Measurements from ENCODE around the gene SHC3. TPM values are rescaled to one million over a fixed set of nuclear protein-coding genes. Genes with fewer than 3 reads are reported as not detected.
A peak's percentile ranks its signal among the peaks of the same experiment; 100 is the strongest.

Gene SHC3
- total RNA-seq, 1 experiment from 2014 or later, result 0.27 TPM

GRCh38 chr9:88957526-88957925, 221.1 kb downstream of the SHC3 start:
- Histone ChIP-seq H3K27ac (ENCODE audit: low read depth, low read length) (no peak overlapping the region), H3K9me3 (ENCODE audit: control insufficient read depth in 1 of 2, insufficient read depth in 1 of 2, low read depth in 1 of 2, low read length in 2 of 2) (no peaks in the 10 kb centered on the region), H4K20me1 (ENCODE audit: insufficient read depth) (no peaks in the 10 kb centered on the region), H3K4me2 (ENCODE audit: low read length) (no peak overlapping the region), H3K79me2 (ENCODE audit: insufficient read depth, low read length) (no peaks in the 10 kb centered on the region), H3K4me1 (ENCODE audit: control insufficient read depth in 1 of 2, insufficient read depth in 2 of 2, low read length in 2 of 2) (peaks cover 4 to 5% of the 10 kb centered on the region in 2 experiments; a peak in 2 of 4 replicates), H3K27me3 (ENCODE audit: insufficient read depth, low read length) (peaks cover 40% of the 10 kb centered on the region), H3K4me3 (replicated peaks in 1 of 2; ENCODE audit: low read depth in 1 of 2, low read length in 2 of 2) (no peak overlapping the region), H3K36me3 (ENCODE audit: control insufficient read depth in 1 of 2, insufficient read depth in 2 of 2, low read length in 2 of 2) (no peaks in the 10 kb centered on the region), H3K9ac (ENCODE audit: low read length) (no peak overlapping the region), H3K9me2 (ENCODE audit: insufficient read depth) (no peaks in the 10 kb centered on the region), H2AFZ (ENCODE audit: low read depth, low read length, poor library complexity, severe bottlenecking) (no peak overlapping the region)
- ChIA-PET RAD21 (ENCODE audit: low non-redundant PET in 1 of 2, low total read pairs in 2 of 2, uncharacterized antibody in 2 of 2, unreplicated experiment in 2 of 2) (no interaction called here), POLR2A (no interaction called here), CTCF (no interaction called here)
- no peak for TF ChIP-seq EZH2 (IDR thresholded peaks at IDR 0.05)
- no TSS peak for BruUV-seq (replicated peaks)
- DNase-seq (ENCODE audit: low read depth, low spot score) (no peak), ATAC-seq (peak; percentile 53)
- intact Hi-C loops (cut with micrococcal nuclease), result no loop called here

Other genes with a start within 250 kb of the SHC3 start
- 0.07 TPM for gene S1PR3, start 187.3 kb downstream of the SHC3 start, total RNA-seq (2021; ENCODE audit: unreplicated experiment)
- gene CKS2, start 132.4 kb upstream of the SHC3 start, total RNA-seq (2021; ENCODE audit: unreplicated experiment), result 242 TPM
- 41.6 TPM for gene SECISBP2, start 139.7 kb upstream of the SHC3 start, total RNA-seq (2021; ENCODE audit: unreplicated experiment)

Data from HCT116 (cell line).